Measurements from ENCODE around the gene PTCD1. TPM values are rescaled to one million over a fixed set of nuclear protein-coding genes. Genes with fewer than 3 reads are reported as not detected.
A peak's percentile ranks its signal among the peaks of the same experiment; 100 is the strongest.

The PTCD1 gene
- total and polyA plus RNA-seq, 2 of the 8 experiments (the other 6 are each of a cell fraction or from before 2014, with no cell fraction given) = 7.5 to 7.6 TPM

DNA sequence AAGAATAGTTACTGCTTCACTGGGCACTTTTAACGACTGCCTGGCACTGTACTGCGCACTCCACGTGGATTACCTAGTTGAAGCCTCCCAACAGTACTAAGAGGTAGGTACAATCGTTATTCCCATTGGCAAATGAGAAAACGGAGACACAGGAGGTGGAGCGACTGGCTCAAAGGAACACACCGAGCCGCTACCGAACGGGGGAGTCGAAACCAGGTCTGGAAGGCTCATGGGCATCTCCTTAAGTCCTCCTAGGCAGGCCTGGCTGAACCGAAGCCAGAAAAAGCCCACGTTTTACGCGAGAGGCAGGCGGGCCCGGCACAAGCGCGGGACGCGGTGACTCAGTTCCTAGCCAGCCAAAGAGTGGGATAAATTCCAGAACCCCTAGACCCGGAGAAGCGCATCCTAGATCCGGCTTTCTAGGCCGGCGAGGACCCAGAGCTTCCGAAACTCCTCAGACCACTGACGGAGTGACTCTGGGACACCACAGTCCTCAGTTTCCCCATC is 30.7 kb downstream of the PTCD1 start (continued):
- no peak for TF ChIP-seq TAF1 (IDR thresholded peaks at IDR 0.05; ENCODE audit: low read depth, low read length)
- no peak for TF ChIP-seq HDAC6 (IDR thresholded peaks at IDR 0.05; ENCODE audit: low read depth, low read length)
- TF ChIP-seq POLR2AphosphoS5 (IDR thresholded peaks at IDR 0.05; ENCODE audit: low read depth, low read length) = peak; percentile 22; the same call in 1 of the 2 replicates
